GM19099 (cell line): Measurements from ENCODE around the gene PDGFC.

Source experiments
- POLR2A ChIP-seq: IDR thresholded peaks from 3 replicates; pipeline ENCODE4 v1.6.1; 2011; ENCODE audit warnings: low read depth; ENCODE audit not compliant: insufficient read length; ENCODE audit errors: extremely low read depth

Gene PDGFC

DNA sequence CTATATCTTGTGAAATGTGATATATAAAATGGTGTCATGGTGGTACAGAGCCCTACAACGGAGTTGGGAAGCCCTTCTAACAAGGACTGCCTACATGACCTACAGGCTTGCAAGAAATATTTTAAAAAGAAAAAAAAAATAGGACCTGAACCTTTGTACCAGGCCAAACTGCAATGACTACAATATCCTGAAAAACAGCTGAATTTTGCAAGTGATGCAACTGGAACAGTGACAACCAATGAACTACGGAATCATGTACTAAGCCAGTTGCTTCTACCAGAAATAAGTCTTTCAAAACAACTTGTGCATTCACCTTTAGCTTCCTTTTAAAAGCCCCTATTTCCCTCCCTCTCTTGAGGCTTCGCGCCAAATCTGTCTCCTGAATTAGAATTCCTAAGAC is 58.4 kb downstream of the PDGFC start:
- TF ChIP-seq POLR2A: no peak

DNA sequence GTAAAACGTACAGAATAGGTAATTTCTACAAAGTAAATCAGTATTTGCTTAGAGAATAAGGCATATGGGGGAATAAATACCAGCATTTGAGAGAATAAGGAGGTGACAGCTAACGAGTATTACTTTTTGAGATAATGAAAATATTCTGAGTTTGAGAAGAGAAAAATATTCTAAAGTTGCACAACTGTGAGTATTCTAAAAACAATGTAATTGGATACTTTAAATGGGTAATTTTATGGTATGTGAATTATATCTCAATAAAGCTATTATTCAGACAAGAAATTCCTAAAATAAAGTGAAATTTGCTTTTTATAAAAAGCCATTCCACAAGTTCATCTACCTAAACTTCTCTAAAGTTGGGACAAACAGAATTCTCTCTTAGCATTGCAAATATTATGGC is 62.6 kb downstream of the PDGFC start:
- TF ChIP-seq POLR2A: no peak

DNA sequence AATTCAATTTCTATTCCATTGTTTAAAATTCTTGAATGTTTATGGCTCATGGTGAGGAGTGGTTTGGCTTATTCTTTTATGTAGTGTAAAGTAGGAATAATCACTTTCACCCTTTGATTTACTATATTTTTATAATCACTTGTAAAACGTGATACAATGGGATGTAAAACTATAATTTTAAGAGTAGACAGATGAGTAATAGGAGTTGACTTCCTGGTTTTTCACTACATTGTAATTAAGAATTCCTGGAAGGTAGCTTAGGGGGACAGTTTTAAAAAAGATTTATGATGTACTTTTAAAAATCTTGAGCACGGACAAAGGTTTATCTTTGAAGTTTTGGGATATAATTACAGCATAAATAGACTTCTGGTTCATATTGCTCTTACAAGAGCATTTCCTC is 65.3 kb downstream of the PDGFC start:
- no peak for TF ChIP-seq POLR2A

DNA sequence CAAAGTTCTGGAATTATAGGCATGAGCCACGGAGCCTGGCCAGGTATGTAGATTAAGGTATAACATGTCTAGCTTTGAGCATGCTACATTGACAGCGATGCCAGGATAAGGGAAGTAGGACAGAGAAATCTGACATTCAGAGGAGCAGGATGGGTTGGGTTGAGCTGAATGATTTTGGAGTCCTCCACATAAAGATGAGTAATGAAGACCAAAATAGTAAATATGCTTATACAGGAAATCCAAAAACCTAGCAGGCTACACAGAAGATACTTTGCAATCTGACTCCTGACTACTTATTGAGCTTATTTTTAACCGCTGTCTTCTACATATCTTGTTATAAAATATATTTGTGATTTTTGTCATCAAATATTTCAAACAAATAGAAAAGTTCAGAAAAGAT is 69.7 kb downstream of the PDGFC start:
- no peak for TF ChIP-seq POLR2A

DNA sequence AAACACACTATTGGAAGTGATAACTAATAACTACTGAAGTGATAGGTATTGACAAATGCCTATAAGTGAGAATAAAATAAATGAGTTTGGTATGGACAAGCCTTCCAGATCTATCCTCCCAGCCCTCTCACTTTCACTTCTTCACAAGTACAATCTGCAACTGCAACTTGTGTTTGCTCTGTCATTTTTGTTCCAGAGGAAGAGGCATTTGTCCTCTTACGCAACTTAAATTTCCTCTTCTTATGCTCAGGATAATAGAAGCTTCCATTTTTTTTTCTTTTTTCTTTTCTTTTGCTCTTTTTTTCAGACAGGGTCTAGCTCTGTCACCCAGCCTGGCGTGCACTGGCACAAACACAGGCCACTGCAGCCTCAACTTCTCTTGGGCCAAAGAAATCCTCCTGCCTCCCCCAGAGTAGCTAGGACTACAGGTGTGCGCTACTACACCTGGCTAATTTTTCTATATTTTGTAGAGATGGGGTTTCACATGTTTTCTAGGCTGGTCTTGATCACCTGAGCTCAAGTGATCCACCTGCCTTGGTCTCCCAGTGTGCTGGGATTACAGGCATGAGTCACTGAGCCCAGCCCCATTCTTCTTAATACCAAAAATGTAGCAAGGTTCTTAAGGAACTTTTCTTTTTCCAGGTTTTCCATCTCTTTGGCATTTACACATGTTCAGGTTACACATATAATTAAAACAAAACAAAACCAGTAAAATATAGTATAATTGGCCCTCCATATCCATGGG is 73.1 kb downstream of the PDGFC start:
- no peak for TF ChIP-seq POLR2A

DNA sequence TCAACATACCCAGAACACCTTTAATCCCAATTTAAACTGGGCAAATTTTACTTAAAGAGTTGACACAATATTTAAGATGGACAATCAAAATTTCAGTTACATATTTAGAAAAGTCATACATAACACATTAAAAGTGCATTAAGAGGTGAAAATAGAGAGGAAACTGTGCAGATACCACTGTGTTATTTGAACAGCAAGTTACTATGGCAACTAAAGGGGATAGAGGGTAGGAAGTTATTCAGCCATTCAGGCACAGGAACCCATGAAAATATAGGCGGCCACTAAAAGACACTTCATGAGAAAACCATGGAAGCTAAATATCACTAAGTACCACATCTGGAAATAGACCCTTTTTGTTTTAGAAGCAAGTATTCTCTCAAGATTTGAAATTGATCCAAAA is 75.1 kb downstream of the PDGFC start:
- TF ChIP-seq POLR2A: no peak

DNA sequence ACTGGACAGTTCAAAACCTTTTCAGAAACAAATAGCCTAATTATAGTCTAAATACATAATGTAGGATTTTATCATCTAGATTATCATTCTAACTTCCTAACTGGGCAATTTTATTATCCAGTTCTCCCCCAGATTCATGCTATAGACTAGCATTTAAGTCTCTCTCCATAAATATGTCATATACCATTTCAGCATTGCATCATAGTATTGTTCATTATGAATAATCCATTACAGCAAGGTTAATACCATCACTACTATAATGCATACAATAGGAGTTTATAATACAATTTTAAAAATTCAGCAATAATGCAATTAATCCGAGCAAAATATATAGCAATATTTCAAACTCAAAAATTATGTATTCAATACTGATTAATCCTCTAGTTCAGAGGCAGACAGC is 77.4 kb downstream of the PDGFC start:
- TF ChIP-seq POLR2A: no peak

DNA sequence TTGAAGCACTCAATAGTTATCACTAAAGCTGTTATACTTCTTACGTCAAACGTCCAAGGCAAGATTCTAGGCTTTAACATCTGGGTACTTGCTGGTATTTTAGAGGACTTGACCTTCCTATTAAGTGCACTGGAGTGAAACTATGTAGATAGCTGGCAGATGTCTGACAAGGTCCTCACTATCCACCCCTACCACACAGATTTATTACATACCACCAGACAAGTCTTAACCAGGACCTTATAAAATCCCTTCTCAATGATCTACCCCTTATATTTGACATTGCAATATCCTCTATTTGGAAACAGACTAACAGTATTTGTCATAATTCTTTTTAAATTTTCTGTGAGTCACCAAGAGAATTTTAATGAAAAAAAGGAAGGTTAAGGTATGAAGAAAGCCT is 78.8 kb downstream of the PDGFC start:
- TF ChIP-seq POLR2A: no peak

DNA sequence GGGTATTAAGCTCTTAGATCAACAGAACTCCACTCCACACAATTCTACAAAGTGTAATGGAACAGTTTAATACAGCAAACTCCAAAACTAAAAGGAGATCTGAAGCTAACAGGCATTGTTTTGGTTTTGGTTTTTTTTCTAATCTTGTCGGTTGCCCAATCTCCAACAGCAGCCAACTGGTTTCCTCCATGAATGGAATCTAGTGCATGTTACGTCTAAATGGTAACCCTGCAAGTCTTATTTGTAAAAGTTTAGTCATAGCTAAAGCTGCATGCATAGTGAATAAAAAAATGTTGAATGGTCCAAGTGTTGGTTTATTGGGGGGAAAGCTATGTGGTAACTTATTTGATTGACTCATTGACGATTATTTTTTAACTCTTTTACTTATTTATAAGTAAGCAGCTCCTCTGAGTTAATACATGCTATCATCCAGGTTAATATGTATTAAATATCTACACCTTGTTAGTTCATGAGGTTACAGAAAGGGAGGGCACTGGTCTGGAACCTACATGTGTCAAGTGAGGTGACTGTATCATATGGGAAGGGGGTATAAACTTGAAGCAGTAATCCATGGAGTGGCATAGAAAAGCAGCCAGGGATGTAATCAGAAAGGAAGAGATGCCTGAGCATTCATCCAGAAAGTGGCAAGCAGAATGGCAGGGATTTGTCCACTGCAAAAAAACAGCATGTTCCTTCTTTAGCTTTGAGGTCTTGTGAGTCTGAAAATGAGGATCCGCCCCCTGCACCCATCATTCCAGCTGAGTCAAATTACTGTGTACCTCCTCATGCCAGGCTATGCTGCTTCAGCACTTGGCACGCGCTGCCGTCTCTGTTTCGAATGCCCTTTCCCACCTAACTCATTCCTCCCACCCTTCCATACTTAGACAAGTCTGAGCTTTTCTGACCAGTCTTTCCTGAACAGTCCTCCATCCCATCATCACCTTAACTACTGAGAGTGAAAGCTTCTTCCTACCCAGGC is 81.7 kb downstream of the PDGFC start:
- TF ChIP-seq POLR2A: no peak

DNA sequence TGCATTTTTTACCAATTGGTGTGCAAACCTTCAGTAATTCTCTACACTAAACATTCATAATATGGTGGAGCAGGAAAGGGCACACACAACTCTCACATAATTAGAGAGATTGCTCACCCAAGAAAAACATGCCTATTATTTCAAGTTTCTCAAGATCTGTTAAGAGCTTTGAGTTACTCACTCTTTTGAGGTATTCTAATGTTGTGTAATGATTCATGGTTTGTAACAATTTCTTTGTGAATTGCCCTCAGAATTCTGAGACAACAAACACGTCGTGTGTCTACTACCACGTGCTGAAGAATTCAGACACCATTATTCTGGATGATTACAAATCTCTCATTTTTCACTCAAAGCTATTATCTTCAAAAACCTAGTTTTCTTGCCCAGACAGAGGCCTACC is 82.8 kb downstream of the PDGFC start:
- TF ChIP-seq POLR2A: no peak

DNA sequence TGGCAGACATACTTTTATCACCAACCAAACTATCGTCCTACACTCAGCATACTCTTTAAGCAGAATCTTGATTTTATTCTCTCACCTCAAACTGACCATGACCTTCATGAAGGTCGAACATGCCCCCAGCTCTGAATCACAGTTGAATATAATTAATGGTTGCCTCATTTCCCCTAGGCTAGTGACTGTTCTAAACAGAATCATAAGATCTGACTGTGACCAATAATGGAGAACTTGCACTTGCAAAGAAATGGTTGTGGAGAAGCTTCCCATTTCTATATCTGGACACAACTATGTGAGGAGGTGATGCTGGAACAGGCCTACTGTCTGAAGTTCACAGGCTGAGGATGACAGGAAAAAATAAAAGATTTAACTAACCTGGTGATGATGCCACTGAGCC is 85.1 kb downstream of the PDGFC start:
- no peak for TF ChIP-seq POLR2A

DNA sequence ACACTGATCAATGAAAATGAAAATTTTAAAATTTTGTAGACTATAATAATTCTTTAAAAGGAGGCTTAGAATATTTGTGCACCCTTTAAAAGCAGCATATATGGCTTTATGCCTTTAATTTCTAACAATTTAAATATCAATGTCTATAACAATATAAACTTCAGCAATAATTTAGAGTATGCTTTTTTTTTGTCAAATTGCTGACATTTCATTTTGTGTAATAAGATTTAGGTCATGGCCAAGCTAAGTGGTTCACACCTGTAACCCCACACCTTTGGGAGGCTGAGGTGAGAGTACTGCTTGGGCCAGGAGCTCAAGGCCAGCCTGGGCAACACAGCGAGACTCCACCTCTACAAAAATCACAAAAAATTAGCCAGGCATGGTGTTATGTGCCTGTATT is 86.2 kb downstream of the PDGFC start:
- TF ChIP-seq POLR2A: no peak

DNA sequence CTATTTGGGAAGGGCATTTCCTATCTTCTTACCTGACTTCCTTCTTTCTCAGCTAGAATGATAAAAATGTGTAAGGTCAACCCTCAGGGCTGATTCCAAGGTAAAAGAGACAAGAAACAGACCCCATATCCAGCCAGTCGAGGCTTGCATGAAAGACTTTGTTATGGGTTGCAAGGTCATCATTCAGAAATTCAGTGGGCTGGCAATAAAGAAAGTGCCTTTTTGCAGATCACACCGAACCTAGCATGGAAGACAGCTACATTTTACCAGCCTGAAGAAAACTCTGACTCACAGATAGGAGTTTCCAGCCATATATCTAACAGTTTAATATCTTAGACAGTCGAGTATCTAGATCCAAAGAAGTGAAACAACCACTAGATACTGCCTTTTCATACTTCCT is 87.4 kb downstream of the PDGFC start:
- TF ChIP-seq POLR2A: no peak

DNA sequence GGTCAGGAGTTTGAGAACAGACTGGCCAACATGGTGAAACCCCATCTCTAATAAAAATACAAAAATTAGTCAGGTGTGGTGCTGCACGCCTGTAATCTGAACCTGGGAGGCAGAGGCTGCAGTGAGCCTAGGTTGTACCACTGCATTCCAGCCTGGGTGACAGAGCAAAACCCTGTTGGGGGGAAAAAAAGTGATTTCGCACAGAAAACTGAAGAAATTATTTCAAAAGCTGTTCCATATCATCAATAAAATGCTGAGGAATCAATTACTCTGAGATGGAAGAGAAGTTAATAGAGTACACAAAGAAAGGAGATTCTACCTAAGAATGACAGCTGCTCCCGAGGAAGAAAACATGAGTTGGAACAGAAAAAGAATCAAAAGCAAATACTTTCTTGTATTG is 95.9 kb downstream of the PDGFC start:
- TF ChIP-seq POLR2A: no peak

DNA sequence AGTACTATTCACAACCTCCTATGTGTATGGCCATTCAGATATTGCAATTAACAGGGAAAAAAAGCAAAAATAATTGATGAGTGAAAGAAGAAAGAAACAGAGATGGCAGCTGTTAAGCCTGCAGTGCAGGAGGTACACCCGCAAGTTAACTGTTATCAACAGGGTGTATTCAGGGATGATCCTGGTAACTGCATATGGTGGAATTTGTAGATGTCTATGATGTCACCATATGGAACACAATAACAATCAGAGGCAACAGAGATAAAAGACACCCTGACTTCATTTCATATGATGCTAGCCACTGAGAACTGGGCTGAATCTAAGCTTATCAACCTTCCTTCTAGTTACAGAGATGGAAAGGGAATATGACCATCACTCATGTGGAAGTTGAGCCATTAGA is 96.5 kb downstream of the PDGFC start:
- TF ChIP-seq POLR2A: no peak

DNA sequence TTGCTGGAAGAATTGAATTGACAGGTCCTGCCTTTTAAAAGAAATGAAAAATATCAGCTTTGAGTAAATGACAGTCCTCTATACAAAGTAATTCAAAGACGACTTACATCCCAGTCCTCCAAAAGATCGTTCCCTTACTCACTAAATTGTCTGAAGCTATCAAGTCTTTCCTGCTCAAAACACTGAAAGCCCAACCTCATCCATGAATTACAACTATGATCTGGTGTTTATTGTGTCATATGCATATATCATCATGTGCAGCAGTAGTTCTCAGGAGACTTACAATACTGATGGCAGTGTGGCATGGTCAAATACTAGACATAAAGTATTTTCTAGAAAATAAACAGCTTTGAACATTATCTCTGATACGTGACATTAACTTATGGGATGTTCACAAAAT is 97.8 kb downstream of the PDGFC start:
- no peak for TF ChIP-seq POLR2A
